Fibroblast of lung (primary cell): ENCODE data around the gene BLTP1. TPM values are rescaled to one million over a fixed set of nuclear protein-coding genes. Genes with fewer than 3 reads are reported as not detected.

Experiments used
- DNase-seq, 2 donors: peaks; one replicate each; pipeline versions ENCODE4 v3.0.0 to v3.0.0-alpha.2; 2010; ENCODE audit warnings: low read depth in 2 of 2
- H2AFZ ChIP-seq: 2 replicates; pipeline ENCODE4 v1.5.1; 2012; ENCODE audit warnings: low read length, control low read depth, inconsistent platforms
- H3K27ac ChIP-seq: 2 replicates; pipeline ENCODE4 v1.5.1; 2011; ENCODE audit warnings: low read length, control low read depth; ENCODE audit not compliant: insufficient read depth
- H3K27me3 ChIP-seq: 2 replicates; pipeline ENCODE4 v1.5.1; 2011; ENCODE audit warnings: mild to moderate bottlenecking, low read length; ENCODE audit not compliant: control insufficient read depth, insufficient read depth
- H3K36me3 ChIP-seq: 2 replicates; pipeline ENCODE4 v1.5.1; 2011; ENCODE audit warnings: low read length; ENCODE audit not compliant: control insufficient read depth, insufficient read depth
- H3K4me1 ChIP-seq: 2 replicates; pipeline ENCODE4 v1.5.1; 2011; ENCODE audit warnings: low read length; ENCODE audit not compliant: control insufficient read depth, insufficient read depth; ENCODE audit errors: extremely low read depth
- H3K4me2 ChIP-seq: 2 replicates; pipeline ENCODE4 v1.5.1; 2011; ENCODE audit warnings: low read length, control low read depth; ENCODE audit not compliant: insufficient read depth; ENCODE audit errors: extremely low read depth
- H3K4me3 ChIP-seq, 4 experiments: fragments of 200-600 bp in 1 of 4; sonication (generic) in 1 of 4; replicated peaks in 1 of 4; 2 replicates each; pipeline ENCODE4 v1.5.1; 2011 to 2016; ENCODE audit warnings: low read length in 4 of 4, low read depth in 3 of 4, mild to moderate bottlenecking in 3 of 4, control low read depth in 2 of 4, inconsistent platforms in 1 of 4, mixed read lengths in 1 of 4; ENCODE audit not compliant: insufficient read depth in 1 of 4; ENCODE audit errors: control extremely low read depth in 1 of 4
- H3K79me2 ChIP-seq: 2 replicates; pipeline ENCODE4 v1.5.1; 2012; ENCODE audit warnings: mild to moderate bottlenecking, low read length, inconsistent platforms; ENCODE audit not compliant: control insufficient read depth, insufficient read depth
- H3K9ac ChIP-seq: 2 replicates; pipeline ENCODE4 v1.5.1; 2011; ENCODE audit warnings: mild to moderate bottlenecking, low read length, control low read depth; ENCODE audit not compliant: insufficient read depth
- H3K9me3 ChIP-seq: 2 replicates; pipeline ENCODE4 v1.5.1; 2012; ENCODE audit warnings: low read depth, low read length; ENCODE audit not compliant: control insufficient read depth, insufficient read depth
- H4K20me1 ChIP-seq: 2 replicates; pipeline ENCODE4 v1.5.1; 2011; ENCODE audit warnings: low read length; ENCODE audit not compliant: control insufficient read depth, insufficient read depth; ENCODE audit errors: extremely low read depth
- EZH2 ChIP-seq: IDR thresholded peaks from 2 replicates; pipeline ENCODE4 v1.5.1; 2012; ENCODE audit warnings: low read length, control low read depth, mild to moderate bottlenecking; ENCODE audit errors: missing control alignments
- polyA plus RNA-seq, 2 donors: library from polyadenylated mRNA; depleted of rRNA in 1 of 2; stranded (reverse) in 1 of 2; unstranded in 1 of 2; fragments of >200 nt; gene quantifications; 2 replicates each; pipeline ENCODE4 v1.2.1, GENCODE V29; 2011 to 2012; ENCODE audit warnings: missing spikeins in 1 of 2
- total RNA-seq: library from RNA; depleted of rRNA; stranded (reverse); fragments of >200 nt; gene quantifications from 2 replicates; pipeline ENCODE4 v1.2.1, GENCODE V29; 2014
- TF ChIP-seq, protein P1 (sequence below), 2 donors: IDR thresholded peaks in 1 of 2; conservative IDR thresholded peaks in 1 of 2; 1 replicate in 1 of 2; 2 replicates in 1 of 2; pipeline ENCODE4 v1.5.1; 2011 to 2012; ENCODE audit warnings: low read length in 2 of 2, control low read depth in 1 of 2, inconsistent platforms in 1 of 2, low read depth in 1 of 2, mild to moderate bottlenecking in 1 of 2

BLTP1 gene
- total and polyA plus RNA-seq, 2 donors (not counting 1 experiment from before 2014, with no cell fraction given): 52.5 to 130 TPM

DNA sequence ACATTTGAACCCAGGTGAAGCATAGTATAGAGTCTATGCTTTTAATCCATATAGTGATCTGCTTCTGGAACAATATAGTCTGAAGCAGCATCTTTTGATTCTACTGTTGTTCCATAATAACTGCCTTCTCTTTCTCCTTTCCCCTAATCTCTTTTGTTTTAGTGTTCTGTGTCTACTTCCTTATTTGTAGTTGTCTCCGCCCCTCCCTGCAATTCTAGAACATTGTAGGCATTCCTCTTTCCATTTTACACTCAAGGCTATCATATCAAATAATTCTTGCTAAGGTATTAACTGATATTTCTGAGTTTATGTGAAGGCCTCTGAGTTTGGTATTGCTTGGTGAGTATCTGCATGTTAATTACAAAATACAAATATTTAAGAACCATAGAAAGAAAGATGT is 11.6 kb downstream of the BLTP1 start:
- Histone ChIP-seq H3K4me2 (no peak overlapping the region), H4K20me1 (no peaks in the 10 kb centered on the region), H2AFZ (no peak overlapping the region), H3K9ac (no peak overlapping the region), H3K9me3 (no peaks in the 10 kb centered on the region), H3K36me3 (no peaks in the 10 kb centered on the region), H3K4me3 (no peak overlapping the region), H3K27ac (no peak overlapping the region), H3K27me3 (no peaks in the 10 kb centered on the region), H3K79me2 (peaks cover 8% of the 10 kb centered on the region), H3K4me1 (no peaks in the 10 kb centered on the region)
- TF ChIP-seq EZH2: no peak
- TF ChIP-seq, protein P1, sequence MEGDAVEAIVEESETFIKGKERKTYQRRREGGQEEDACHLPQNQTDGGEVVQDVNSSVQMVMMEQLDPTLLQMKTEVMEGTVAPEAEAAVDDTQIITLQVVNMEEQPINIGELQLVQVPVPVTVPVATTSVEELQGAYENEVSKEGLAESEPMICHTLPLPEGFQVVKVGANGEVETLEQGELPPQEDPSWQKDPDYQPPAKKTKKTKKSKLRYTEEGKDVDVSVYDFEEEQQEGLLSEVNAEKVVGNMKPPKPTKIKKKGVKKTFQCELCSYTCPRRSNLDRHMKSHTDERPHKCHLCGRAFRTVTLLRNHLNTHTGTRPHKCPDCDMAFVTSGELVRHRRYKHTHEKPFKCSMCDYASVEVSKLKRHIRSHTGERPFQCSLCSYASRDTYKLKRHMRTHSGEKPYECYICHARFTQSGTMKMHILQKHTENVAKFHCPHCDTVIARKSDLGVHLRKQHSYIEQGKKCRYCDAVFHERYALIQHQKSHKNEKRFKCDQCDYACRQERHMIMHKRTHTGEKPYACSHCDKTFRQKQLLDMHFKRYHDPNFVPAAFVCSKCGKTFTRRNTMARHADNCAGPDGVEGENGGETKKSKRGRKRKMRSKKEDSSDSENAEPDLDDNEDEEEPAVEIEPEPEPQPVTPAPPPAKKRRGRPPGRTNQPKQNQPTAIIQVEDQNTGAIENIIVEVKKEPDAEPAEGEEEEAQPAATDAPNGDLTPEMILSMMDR (conservative IDR thresholded peaks at IDR 0.05 in 1 of 2, IDR thresholded peaks at IDR 0.05 in 1 of 2; ENCODE audit: low read depth in 1 of 2, low read length in 2 of 2): no peak
- no peak for DNase-seq

DNA sequence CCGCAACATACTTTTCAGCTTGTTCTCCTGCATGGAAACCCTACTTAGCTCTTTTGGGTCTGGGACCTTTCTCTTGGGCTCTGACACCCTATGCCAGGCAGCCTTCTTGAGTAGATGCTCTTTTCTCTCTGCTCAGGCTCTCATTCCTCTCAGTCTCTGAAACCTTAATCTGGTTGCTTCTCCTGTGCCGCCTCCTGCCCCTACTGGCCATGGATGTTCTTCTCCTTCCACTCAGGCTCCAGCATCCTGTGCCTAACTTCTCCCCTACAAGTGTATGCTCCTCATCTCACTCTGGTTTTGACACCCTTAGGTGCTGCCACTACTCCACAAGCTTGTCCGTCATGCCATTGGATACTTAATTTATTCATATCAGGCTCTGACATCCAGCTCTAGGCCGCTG is 15.2 kb downstream of the BLTP1 start:
- Histone ChIP-seq H2AFZ (no peak overlapping the region), H4K20me1 (no peaks in the 10 kb centered on the region), H3K9ac (no peak overlapping the region), H3K4me2 (no peak overlapping the region), H3K4me3 (no peak overlapping the region), H3K4me1 (no peaks in the 10 kb centered on the region), H3K27me3 (no peaks in the 10 kb centered on the region), H3K36me3 (no peaks in the 10 kb centered on the region), H3K9me3 (no peaks in the 10 kb centered on the region), H3K79me2 (peaks cover 11% of the 10 kb centered on the region), H3K27ac (no peak overlapping the region)
- DNase-seq: no peak
- TF ChIP-seq EZH2: no peak
- TF ChIP-seq, protein P1 (conservative IDR thresholded peaks at IDR 0.05 in 1 of 2, IDR thresholded peaks at IDR 0.05 in 1 of 2; ENCODE audit: low read depth in 1 of 2, low read length in 2 of 2): no peak

DNA sequence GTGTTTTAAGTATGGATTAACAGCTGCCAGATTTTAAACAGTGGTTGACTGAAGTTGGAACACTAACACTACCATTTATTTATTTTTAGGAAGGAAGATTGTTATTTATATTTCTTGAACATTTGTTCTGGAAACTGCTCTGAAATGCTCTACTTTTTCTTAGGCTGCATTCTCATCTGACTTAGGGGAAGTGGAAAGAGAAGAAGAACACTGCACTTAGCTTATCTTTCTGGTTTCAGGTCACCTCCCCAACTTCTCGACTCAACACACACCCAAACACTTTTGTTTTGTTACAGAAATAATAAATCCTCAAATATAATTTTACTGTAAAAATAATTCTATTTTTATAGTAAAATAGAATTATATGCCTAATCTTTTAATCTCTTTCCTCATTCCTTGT is 18.6 kb downstream of the BLTP1 start:
- Histone ChIP-seq H3K27ac (no peak overlapping the region), H2AFZ (no peak overlapping the region), H3K4me2 (no peak overlapping the region), H3K9me3 (no peaks in the 10 kb centered on the region), H3K27me3 (no peaks in the 10 kb centered on the region), H3K4me3 (no peak overlapping the region), H3K79me2 (peaks cover 10% of the 10 kb centered on the region), H4K20me1 (no peaks in the 10 kb centered on the region), H3K36me3 (no peaks in the 10 kb centered on the region), H3K4me1 (no peaks in the 10 kb centered on the region), H3K9ac (no peak overlapping the region)
- no peak for TF ChIP-seq EZH2
- TF ChIP-seq, protein P1 (conservative IDR thresholded peaks at IDR 0.05 in 1 of 2, IDR thresholded peaks at IDR 0.05 in 1 of 2; ENCODE audit: low read depth in 1 of 2, low read length in 2 of 2): no peak
- no peak for DNase-seq
